Tibial artery (tissue), 4 donors: ENCODE data around the gene ATP8A1.

Experiments
- DNase-seq, 2 donors: peaks; one replicate each; pipeline ENCODE4 v3.0.0-alpha.2; 2019
- H3K27ac ChIP-seq, 2 donors: fragments of 200-600 bp; sonication (generic) in 1 of 2; 1 replicate in 1 of 2; 2 replicates in 1 of 2; pipeline ENCODE4 v1.5.1; 2018 to 2019; ENCODE audit warnings: mild to moderate bottlenecking in 1 of 2
- H3K27me3 ChIP-seq, 2 donors: fragments of 200-600 bp; sonication (generic) in 1 of 2; one replicate each; pipeline versions ENCODE4 v1.5.1 to v1.6.0; 2016 to 2019
- H3K36me3 ChIP-seq, 3 donors: fragments of 200-600 bp; sonication (generic) in 2 of 3; one replicate each; pipeline ENCODE4 v1.5.1; 2016 to 2019; ENCODE audit warnings: mild to moderate bottlenecking in 2 of 3
- H3K4me1 ChIP-seq, 4 donors: fragments of 200-600 bp; sonication (generic) in 2 of 4; 1 replicate in 3 of 4; 2 replicates in 1 of 4; pipeline ENCODE4 v1.5.1; 2016 to 2019
- H3K4me3 ChIP-seq, 2 donors: fragments of 200-600 bp; sonication (generic) in 1 of 2; 1 replicate in 1 of 2; 2 replicates in 1 of 2; pipeline ENCODE4 v1.5.1; 2018 to 2019; ENCODE audit warnings: mild to moderate bottlenecking in 2 of 2
- H3K9me3 ChIP-seq, 3 donors: fragments of 200-600 bp; sonication (generic) in 1 of 3; one replicate each; pipeline ENCODE4 v1.5.1; 2016 to 2019
- CTCF ChIP-seq, 2 experiments: fragments of 200-600 bp in 1 of 2; fragments of 450-650 bp in 1 of 2; IDR thresholded peaks; one replicate each; pipeline ENCODE4 v1.5.1; 2017 to 2019; ENCODE audit warnings: antibody characterized with exemption in 2 of 2, mild to moderate bottlenecking in 1 of 2, moderate library complexity in 1 of 2
- intact Hi-C: fragments of 100-400 bp; cut with DNase I; formaldehyde crosslinking; loops from one replicate; pipeline ENCODE4 v1.15.0; 2023; ENCODE audit warnings: low total_unique reads

Gene ATP8A1

GRCh38 chr4:42554072-42554471 is 102.8 kb downstream of the ATP8A1 start:
- no peaks in the 10 kb centered on the region for H3K9me3 ChIP-seq
- no peaks in the 10 kb centered on the region for H3K4me1 ChIP-seq
- no peaks in the 10 kb centered on the region for H3K36me3 ChIP-seq
- TF ChIP-seq CTCF (IDR thresholded peaks at IDR 0.05): no peak
- intact Hi-C loops: no loop called here
- H3K27ac ChIP-seq: no peak overlapping the region
- DNase-seq: no peak
- no peak overlapping the region for H3K4me3 ChIP-seq
- no peaks in the 10 kb centered on the region for H3K27me3 ChIP-seq

GRCh38 chr4:42549896-42550295 is 107.0 kb downstream of the ATP8A1 start:
- intact Hi-C loops: no loop called here
- Histone ChIP-seq H3K4me3 (no peak overlapping the region), H3K27me3 (no peaks in the 10 kb centered on the region), H3K36me3 (no peaks in the 10 kb centered on the region), H3K27ac (no peak overlapping the region), H3K4me1 (no peaks in the 10 kb centered on the region), H3K9me3 (no peaks in the 10 kb centered on the region)
- no peak for TF ChIP-seq CTCF (IDR thresholded peaks at IDR 0.05)
- DNase-seq: no peak

GRCh38 chr4:42547805-42548204 is 109.1 kb downstream of the ATP8A1 start:
- TF ChIP-seq CTCF (IDR thresholded peaks at IDR 0.05): no peak
- Histone ChIP-seq H3K9me3 (no peaks in the 10 kb centered on the region), H3K4me1 (no peaks in the 10 kb centered on the region), H3K27me3 (no peaks in the 10 kb centered on the region), H3K4me3 (no peak overlapping the region), H3K27ac (no peak overlapping the region), H3K36me3 (no peaks in the 10 kb centered on the region)
- intact Hi-C loops: no loop called here
- no peak for DNase-seq

- Histone ChIP-seq H3K4me3 (no peak overlapping the region), H3K27ac (no peak overlapping the region), H3K36me3 (no peaks in the 10 kb centered on the region), H3K27me3 (no peaks in the 10 kb centered on the region), H3K9me3 (no peaks in the 10 kb centered on the region), H3K4me1 (no peaks in the 10 kb centered on the region)
- TF ChIP-seq CTCF (IDR thresholded peaks at IDR 0.05): no peak
- no peak for DNase-seq
- intact Hi-C loops: no loop called here
Measured at GRCh38 chr4:42543762-42544161, 113.1 kb downstream of the ATP8A1 start.

- no peak for DNase-seq
- Histone ChIP-seq H3K27me3 (no peaks in the 10 kb centered on the region), H3K9me3 (no peaks in the 10 kb centered on the region), H3K4me3 (no peak overlapping the region), H3K36me3 (no peaks in the 10 kb centered on the region), H3K4me1 (no peaks in the 10 kb centered on the region), H3K27ac (no peak overlapping the region)
- intact Hi-C loops: no loop called here
- TF ChIP-seq CTCF (IDR thresholded peaks at IDR 0.05): no peak
Measured at GRCh38 chr4:42543126-42543525, 113.8 kb downstream of the ATP8A1 start.

- Histone ChIP-seq H3K9me3 (no peaks in the 10 kb centered on the region), H3K4me1 (no peaks in the 10 kb centered on the region), H3K36me3 (no peaks in the 10 kb centered on the region), H3K4me3 (no peak overlapping the region), H3K27ac (no peak overlapping the region), H3K27me3 (no peaks in the 10 kb centered on the region)
- DNase-seq: no peak
- TF ChIP-seq CTCF (IDR thresholded peaks at IDR 0.05): no peak
- intact Hi-C loops: no loop called here
Measured at GRCh38 chr4:42541647-42542046, 115.3 kb downstream of the ATP8A1 start.
